Retinal pigment epithelial cell (primary cell): ENCODE data around the gene LINGO3.

Experiments
- DNase-seq: peaks from one replicate; pipeline ENCODE4 v3.0.0-alpha.2; 2010; ENCODE audit warnings: low read depth
- H3K4me3 ChIP-seq: 2 replicates; pipeline ENCODE4 v1.5.1; 2011; ENCODE audit warnings: mild to moderate bottlenecking, low read length, control low read depth, moderate library complexity
- TF ChIP-seq, protein P1 (sequence below): conservative IDR thresholded peaks from 2 replicates; pipeline ENCODE4 v1.5.1; 2011; ENCODE audit warnings: low read depth, low read length, control low read depth, inconsistent platforms

Gene LINGO3

DNA sequence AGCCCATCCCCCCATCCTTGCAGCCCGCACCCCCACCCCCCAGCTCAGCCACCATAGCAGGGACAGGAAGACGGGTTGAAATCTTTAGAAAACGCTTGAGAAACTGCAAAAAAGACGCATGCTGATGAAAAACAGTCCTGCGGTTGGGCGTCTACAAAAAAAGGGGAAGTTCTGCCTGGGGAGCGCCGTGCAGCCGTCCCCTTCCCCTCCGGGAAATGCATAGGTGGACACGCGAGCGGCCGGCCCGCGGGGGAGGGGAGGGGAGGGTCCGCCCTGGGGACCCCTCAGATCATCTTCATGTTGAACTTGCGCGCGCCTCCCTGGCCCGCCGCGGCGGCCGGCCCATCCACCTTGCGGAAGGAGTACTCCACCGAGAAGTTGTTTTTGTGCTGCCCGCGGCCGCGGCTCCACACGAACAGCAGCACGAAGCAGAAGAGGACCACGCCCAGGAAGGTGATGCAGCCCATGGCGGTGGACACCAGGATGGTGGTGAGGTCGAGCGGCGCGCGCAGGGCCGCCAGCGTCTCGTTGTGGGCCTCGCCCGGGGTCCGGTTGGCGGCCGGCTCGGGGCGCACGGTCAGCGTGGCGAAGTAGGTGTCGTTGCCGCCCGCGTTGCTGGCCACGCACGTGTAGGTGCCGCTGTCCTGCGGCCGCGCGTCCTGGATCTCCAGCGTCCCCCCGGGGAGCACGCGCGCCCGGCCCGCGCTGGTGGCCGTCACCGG, 18.1 kb downstream of the LINGO3 start:
- TF ChIP-seq, protein P1, sequence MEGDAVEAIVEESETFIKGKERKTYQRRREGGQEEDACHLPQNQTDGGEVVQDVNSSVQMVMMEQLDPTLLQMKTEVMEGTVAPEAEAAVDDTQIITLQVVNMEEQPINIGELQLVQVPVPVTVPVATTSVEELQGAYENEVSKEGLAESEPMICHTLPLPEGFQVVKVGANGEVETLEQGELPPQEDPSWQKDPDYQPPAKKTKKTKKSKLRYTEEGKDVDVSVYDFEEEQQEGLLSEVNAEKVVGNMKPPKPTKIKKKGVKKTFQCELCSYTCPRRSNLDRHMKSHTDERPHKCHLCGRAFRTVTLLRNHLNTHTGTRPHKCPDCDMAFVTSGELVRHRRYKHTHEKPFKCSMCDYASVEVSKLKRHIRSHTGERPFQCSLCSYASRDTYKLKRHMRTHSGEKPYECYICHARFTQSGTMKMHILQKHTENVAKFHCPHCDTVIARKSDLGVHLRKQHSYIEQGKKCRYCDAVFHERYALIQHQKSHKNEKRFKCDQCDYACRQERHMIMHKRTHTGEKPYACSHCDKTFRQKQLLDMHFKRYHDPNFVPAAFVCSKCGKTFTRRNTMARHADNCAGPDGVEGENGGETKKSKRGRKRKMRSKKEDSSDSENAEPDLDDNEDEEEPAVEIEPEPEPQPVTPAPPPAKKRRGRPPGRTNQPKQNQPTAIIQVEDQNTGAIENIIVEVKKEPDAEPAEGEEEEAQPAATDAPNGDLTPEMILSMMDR: no peak
- no peak overlapping the region for H3K4me3 ChIP-seq
- DNase-seq: no peak

DNA sequence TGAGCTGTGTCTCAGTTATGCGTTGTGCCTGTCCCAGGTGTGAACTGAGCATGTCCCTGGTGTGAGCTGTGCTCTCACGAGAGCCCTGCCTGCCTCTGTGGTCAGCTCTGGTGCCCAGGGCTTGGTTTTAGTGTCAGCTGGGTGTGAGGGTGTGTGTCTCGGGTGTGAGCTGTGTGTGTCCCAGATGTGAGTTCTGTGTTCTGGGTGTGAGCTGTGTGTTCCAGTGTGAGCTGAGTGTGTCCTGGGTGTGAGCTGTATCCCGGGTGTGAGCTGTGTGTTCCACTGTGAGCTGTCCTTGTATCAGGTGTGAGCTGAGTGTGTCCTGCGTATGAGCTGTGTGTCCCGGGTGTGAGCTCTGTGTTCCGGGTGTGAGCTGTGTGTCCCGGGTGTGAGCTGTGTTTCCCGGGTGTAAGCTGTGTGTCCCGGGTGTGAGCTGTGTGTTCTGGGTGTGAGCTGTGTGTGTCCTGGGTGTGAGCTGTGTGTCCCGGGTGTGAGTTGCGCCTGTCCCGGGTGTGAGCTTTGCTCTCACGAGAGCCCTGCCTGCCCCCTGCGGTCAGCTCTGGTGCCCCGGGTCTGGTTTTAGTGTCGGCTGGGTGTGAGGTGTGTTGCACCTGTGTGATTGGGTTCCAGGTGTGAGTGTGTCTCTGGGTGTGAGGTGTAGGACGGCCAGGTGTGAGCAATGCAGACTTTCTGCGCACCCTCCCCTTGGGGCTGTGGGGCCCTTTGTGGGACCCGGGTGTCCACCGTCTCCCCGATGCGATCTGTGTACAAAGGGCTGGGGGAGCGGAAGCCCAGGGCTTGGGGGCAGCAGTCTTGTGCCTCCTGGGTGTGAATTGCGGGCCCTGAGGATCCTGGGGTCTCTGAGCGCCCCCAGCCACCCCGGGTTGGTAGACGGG, 18.9 kb downstream of the LINGO3 start:
- no peak for DNase-seq
- H3K4me3 ChIP-seq: no peak overlapping the region
- TF ChIP-seq, protein P1: no peak

DNA sequence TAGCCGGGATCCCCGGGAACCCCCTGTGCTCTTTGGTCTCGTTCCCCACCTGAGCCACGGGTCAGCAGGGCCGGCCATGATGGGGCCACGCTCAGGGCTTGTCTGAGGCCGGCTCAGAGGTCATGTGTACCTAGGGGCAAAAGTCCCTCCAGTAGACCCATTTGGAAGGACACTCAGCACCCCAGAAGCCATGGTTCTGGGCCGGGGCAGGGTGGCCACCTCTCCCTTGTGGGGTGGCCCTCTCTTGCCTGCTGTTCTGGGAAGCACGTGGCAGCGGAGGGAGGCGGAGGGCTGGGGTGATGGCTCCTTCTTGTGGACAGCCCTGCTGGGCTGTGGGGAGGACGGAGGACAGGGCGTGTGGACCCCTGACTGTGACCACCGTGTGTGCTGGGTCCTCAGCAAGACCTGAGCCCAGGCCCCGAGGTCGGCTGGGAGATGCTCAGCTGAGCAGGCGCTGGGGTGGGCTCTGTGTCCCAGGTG, 19.6 kb downstream of the LINGO3 start:
- H3K4me3 ChIP-seq: no peak overlapping the region
- no peak for DNase-seq
- TF ChIP-seq, protein P1: no peak

- DNase-seq: no peak
- no peak overlapping the region for H3K4me3 ChIP-seq
- TF ChIP-seq, protein P1: no peak
Observed at GRCh38 chr19:2287585-2288337, 20.2 kb downstream of the LINGO3 start.

DNA sequence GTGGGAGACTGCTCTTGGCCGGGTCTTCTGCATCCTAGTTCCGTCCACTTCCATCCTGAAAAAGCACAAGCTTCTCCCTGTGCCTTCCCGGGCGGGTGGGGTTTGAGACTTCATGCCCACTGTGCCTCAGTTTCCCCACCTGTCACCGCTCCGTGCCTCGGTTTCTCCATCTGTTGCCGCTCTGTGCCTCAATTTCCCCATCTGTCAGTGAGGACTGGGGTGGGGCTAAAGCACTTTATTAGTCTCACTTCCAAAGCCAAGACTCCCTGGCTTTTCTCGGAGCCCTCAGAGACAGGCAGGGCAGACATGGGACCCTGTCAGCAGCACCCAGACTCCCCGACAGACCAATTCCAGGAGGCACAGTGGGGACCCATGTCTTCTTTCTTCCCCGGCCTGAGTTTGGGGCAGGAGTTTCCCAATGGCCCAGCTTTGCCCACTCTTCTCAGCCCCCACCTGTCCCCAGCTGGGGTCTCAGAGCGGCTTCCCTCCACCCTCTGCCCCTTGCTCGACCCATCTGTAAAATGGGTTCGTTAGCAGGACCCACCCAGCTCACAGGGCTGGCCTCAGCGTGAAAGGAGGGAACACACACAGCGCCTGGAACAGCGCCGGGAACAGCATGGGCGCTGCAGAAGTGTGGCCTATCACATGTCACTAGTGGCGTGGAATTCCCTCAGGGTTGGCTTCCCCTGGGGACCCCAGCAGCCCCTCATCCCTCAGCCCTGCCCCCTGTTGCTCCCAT, 21.4 kb downstream of the LINGO3 start:
- DNase-seq: no peak
- TF ChIP-seq, protein P1: no peak
- no peak overlapping the region for H3K4me3 ChIP-seq

GRCh38 chr19:2283835-2284507, 24.0 kb downstream of the LINGO3 start:
- H3K4me3 ChIP-seq: no peak overlapping the region
- DNase-seq: no peak
- TF ChIP-seq, protein P1: no peak
